Tibial artery (tissue), 4 donors: ENCODE data around the gene SMARCD2.

ENCODE experiments used
- DNase-seq, 2 donors: peaks; one replicate each; pipeline ENCODE4 v3.0.0-alpha.2; 2019
- H3K27ac ChIP-seq, 2 donors: fragments of 200-600 bp; sonication (generic) in 1 of 2; 1 replicate in 1 of 2; 2 replicates in 1 of 2; pipeline ENCODE4 v1.5.1; 2018 to 2019; ENCODE audit warnings: mild to moderate bottlenecking in 1 of 2
- H3K27me3 ChIP-seq, 2 donors: fragments of 200-600 bp; sonication (generic) in 1 of 2; one replicate each; pipeline versions ENCODE4 v1.5.1 to v1.6.0; 2016 to 2019
- H3K36me3 ChIP-seq, 3 donors: fragments of 200-600 bp; sonication (generic) in 2 of 3; one replicate each; pipeline ENCODE4 v1.5.1; 2016 to 2019; ENCODE audit warnings: mild to moderate bottlenecking in 2 of 3
- H3K4me1 ChIP-seq, 4 donors: fragments of 200-600 bp; sonication (generic) in 2 of 4; 1 replicate in 3 of 4; 2 replicates in 1 of 4; pipeline ENCODE4 v1.5.1; 2016 to 2019
- H3K4me3 ChIP-seq, 2 donors: fragments of 200-600 bp; sonication (generic) in 1 of 2; 1 replicate in 1 of 2; 2 replicates in 1 of 2; pipeline ENCODE4 v1.5.1; 2018 to 2019; ENCODE audit warnings: mild to moderate bottlenecking in 2 of 2
- H3K9me3 ChIP-seq, 3 donors: fragments of 200-600 bp; sonication (generic) in 1 of 3; one replicate each; pipeline ENCODE4 v1.5.1; 2016 to 2019
- CTCF ChIP-seq, 2 experiments: fragments of 200-600 bp in 1 of 2; fragments of 450-650 bp in 1 of 2; IDR thresholded peaks; one replicate each; pipeline ENCODE4 v1.5.1; 2017 to 2019; ENCODE audit warnings: antibody characterized with exemption in 2 of 2, mild to moderate bottlenecking in 1 of 2, moderate library complexity in 1 of 2
- intact Hi-C: fragments of 100-400 bp; cut with DNase I; formaldehyde crosslinking; loops from one replicate; pipeline ENCODE4 v1.15.0; 2023; ENCODE audit warnings: low total_unique reads

Gene SMARCD2

GRCh38 chr17:63819585-63820537 lies 22.6 kb downstream of the SMARCD2 start:
- Histone ChIP-seq H3K27me3 (no peaks in the 10 kb centered on the region), H3K36me3 (peaks cover 96 to 100% (median 97%) of the 10 kb centered on the region in 3 donors), H3K4me1 (no peaks in the 10 kb centered on the region), H3K27ac (no peak overlapping the region), H3K4me3 (no peak overlapping the region), H3K9me3 (no peaks in the 10 kb centered on the region)
- no peak for TF ChIP-seq CTCF (IDR thresholded peaks at IDR 0.05)
- no peak for DNase-seq
- intact Hi-C loops, result no loop called here

GRCh38 chr17:63819131-63819530 lies 23.4 kb downstream of the SMARCD2 start:
- Histone ChIP-seq H3K9me3 (no peaks in the 10 kb centered on the region), H3K36me3 (peaks cover 95 to 100% (median 97%) of the 10 kb centered on the region in 3 donors), H3K4me1 (no peaks in the 10 kb centered on the region), H3K4me3 (no peak overlapping the region), H3K27me3 (no peaks in the 10 kb centered on the region), H3K27ac (no peak overlapping the region)
- intact Hi-C loops, result no loop called here
- no peak for DNase-seq
- TF ChIP-seq CTCF (IDR thresholded peaks at IDR 0.05), result no peak

- no peaks in the 10 kb centered on the region for H3K27me3 ChIP-seq
- no peak overlapping the region for H3K27ac ChIP-seq
- H3K4me1 ChIP-seq, result no peaks in the 10 kb centered on the region
- H3K9me3 ChIP-seq, result no peaks in the 10 kb centered on the region
- TF ChIP-seq CTCF (IDR thresholded peaks at IDR 0.05), result no peak
- intact Hi-C loops, result no loop called here
- H3K36me3 ChIP-seq, result peaks cover 95 to 100% (median 97%) of the 10 kb centered on the region in 3 donors
- no peak for DNase-seq
- H3K4me3 ChIP-seq, result no peak overlapping the region
These were observed 24.6 kb downstream of the SMARCD2 start for GRCh38 chr17:63817736-63818385.

- no peak for TF ChIP-seq CTCF (IDR thresholded peaks at IDR 0.05)
- DNase-seq, result no peak
- H3K27ac ChIP-seq, result no peak overlapping the region
- no peak overlapping the region for H3K4me3 ChIP-seq
- no peaks in the 10 kb centered on the region for H3K9me3 ChIP-seq
- intact Hi-C loops, result no loop called here
- no peaks in the 10 kb centered on the region for H3K27me3 ChIP-seq
- peaks cover 95 to 100% (median 97%) of the 10 kb centered on the region in 3 donors for H3K36me3 ChIP-seq
- no peaks in the 10 kb centered on the region for H3K4me1 ChIP-seq
These were observed 25.8 kb downstream of the SMARCD2 start for GRCh38 chr17:63816669-63817068.

- no peak for DNase-seq
- H3K36me3 ChIP-seq, result peaks cover 95 to 100% (median 97%) of the 10 kb centered on the region in 3 donors
- no peak for TF ChIP-seq CTCF (IDR thresholded peaks at IDR 0.05)
- H3K4me1 ChIP-seq, result no peaks in the 10 kb centered on the region
- H3K27ac ChIP-seq, result no peak overlapping the region
- intact Hi-C loops, result no loop called here
- H3K4me3 ChIP-seq, result no peak overlapping the region
- no peaks in the 10 kb centered on the region for H3K27me3 ChIP-seq
- H3K9me3 ChIP-seq, result no peaks in the 10 kb centered on the region
These were observed 26.4 kb downstream of the SMARCD2 start for GRCh38 chr17:63816123-63816522.
